H1 (cell line): ENCODE measurements around the gene MYOM1. TPM values are rescaled to one million over a fixed set of nuclear protein-coding genes. Genes with fewer than 3 reads are reported as not detected.

ENCODE experiments used
- CTCF ChIA-PET: fragments of 300-600 bp; sonication (Branson Sonifier 250); formaldehyde crosslinking; loops from one replicate; lab custom pipeline; 2021; ENCODE audit not compliant: partially characterized antibody; lab: Charles Lee
- POLR2A ChIA-PET: fragments of 300-600 bp; sonication (Branson Sonifier 250); formaldehyde crosslinking; loops from one replicate; lab custom pipeline; 2021; ENCODE audit warnings: inconsistent platforms; ENCODE audit not compliant: partially characterized antibody; lab: Charles Lee
- DNase-seq, 2 experiments: peaks; one replicate each; pipeline versions ENCODE4 v3.0.0 to v3.0.0-alpha.2; 2010 to 2022; ENCODE audit warnings: low spot score in 2 of 2, low read depth in 1 of 2, mixed read lengths in 1 of 2
- FAIRE-seq: peaks from 2 replicates; lab custom pipeline; 2011; peaks lifted over from hg19 to GRCh38; lab: Jason Lieb, UNC
- H2AFZ ChIP-seq: 2 replicates; pipeline ENCODE4 v1.8.1; 2012; ENCODE audit warnings: low read length, inconsistent platforms
- H2AK5ac ChIP-seq: 2 replicates; pipeline ENCODE4 v1.6.1; 2013; ENCODE audit warnings: low read depth, low read length
- H2BK120ac ChIP-seq: replicated peaks from 2 replicates; pipeline ENCODE3; 2013; ENCODE audit warnings: low read depth, low read length, inconsistent platforms
- H2BK12ac ChIP-seq: 2 replicates; pipeline ENCODE4 v1.6.1; 2013; ENCODE audit warnings: low read depth, low read length
- H2BK15ac ChIP-seq: 2 replicates; pipeline ENCODE4 v1.6.1; 2013; ENCODE audit warnings: low read length
- H2BK20ac ChIP-seq: 2 replicates; pipeline ENCODE4 v1.6.1; 2013; ENCODE audit warnings: low read length
- H2BK5ac ChIP-seq: 2 replicates; pipeline ENCODE4 v1.6.1; 2013; ENCODE audit warnings: low read depth, low read length
- H3K14ac ChIP-seq: 2 replicates; pipeline ENCODE4 v1.6.1; 2013; ENCODE audit warnings: inconsistent platforms; ENCODE audit not compliant: insufficient read length
- H3K18ac ChIP-seq: 2 replicates; pipeline ENCODE4 v1.6.1; 2013; ENCODE audit warnings: low read length; ENCODE audit errors: extremely low read depth
- H3K23ac ChIP-seq: 2 replicates; pipeline ENCODE4 v1.6.1; 2013; ENCODE audit warnings: inconsistent platforms; ENCODE audit not compliant: insufficient read length
- H3K23me2 ChIP-seq: 2 replicates; pipeline ENCODE4 v1.6.1; 2013; ENCODE audit warnings: low read depth, low read length
- H3K27ac ChIP-seq: 2 replicates; pipeline ENCODE4 v1.6.1; 2011; ENCODE audit warnings: low read depth, low read length, inconsistent platforms
- H3K27me3 ChIP-seq, 4 experiments: replicated peaks in 1 of 4; 1 replicate in 1 of 4; 2 replicates in 3 of 4; pipeline versions ENCODE4 v1.6.1 to v1.8.1; 2011 to 2013; ENCODE audit warnings: low read length in 3 of 4, mild to moderate bottlenecking in 3 of 4, inconsistent platforms in 2 of 4, mixed read lengths in 2 of 4, moderate library complexity in 1 of 4; ENCODE audit not compliant: control insufficient read depth in 3 of 4, insufficient read depth in 3 of 4; ENCODE audit errors: extremely low read depth in 1 of 4
- H3K36me3 ChIP-seq, 4 experiments: 2 replicates each; pipeline versions ENCODE4 v1.6.1 to v1.8.1; 2011 to 2013; ENCODE audit warnings: mild to moderate bottlenecking in 4 of 4, low read length in 3 of 4, moderate library complexity in 2 of 4, control low read depth in 1 of 4, inconsistent platforms in 1 of 4; ENCODE audit not compliant: insufficient read depth in 4 of 4, control insufficient read depth in 2 of 4
- H3K4ac ChIP-seq: replicated peaks from 2 replicates; pipeline ENCODE3; 2013; ENCODE audit warnings: low read length, low read depth, mixed read lengths, inconsistent platforms; ENCODE audit not compliant: insufficient read length
- H3K4me1 ChIP-seq, 4 experiments: replicated peaks in 1 of 4; 1 replicate in 1 of 4; 2 replicates in 3 of 4; pipeline versions ENCODE4 v1.6.1 to v1.8.1; 2011 to 2013; ENCODE audit warnings: low read length in 3 of 4, inconsistent platforms in 2 of 4, mixed read lengths in 1 of 4; ENCODE audit not compliant: insufficient read depth in 4 of 4, control insufficient read depth in 3 of 4
- H3K4me2 ChIP-seq, 2 experiments: 2 replicates each; pipeline versions ENCODE4 v1.6.1 to v1.8.1; 2011 to 2013; ENCODE audit warnings: low read depth in 2 of 2, low read length in 2 of 2, control low read depth in 1 of 2, inconsistent platforms in 1 of 2, mild to moderate bottlenecking in 1 of 2; ENCODE audit not compliant: insufficient read depth in 1 of 2
- H3K4me3 ChIP-seq, 4 experiments: fragments of 200-600, 300-600 bp in 1 of 4; sonication (generic), shearing (Covaris generic), sonication (Bioruptor Twin) in 1 of 4; 2 replicates each; pipeline versions ENCODE4 v1.5.1 to v1.8.1; 2011 to 2016; ENCODE audit warnings: low read length in 4 of 4, low read depth in 3 of 4, control low read depth in 2 of 4, inconsistent platforms in 2 of 4, mild to moderate bottlenecking in 2 of 4, mixed read lengths in 1 of 4, moderate library complexity in 1 of 4; ENCODE audit not compliant: insufficient read depth in 2 of 4; ENCODE audit errors: extremely low read depth in 1 of 4
- H3K56ac ChIP-seq: replicated peaks from 2 replicates; pipeline ENCODE3; 2013; ENCODE audit warnings: low read depth, mild to moderate bottlenecking, mixed read lengths, low read length, inconsistent platforms; ENCODE audit not compliant: insufficient read length
- H3K79me1 ChIP-seq: 2 replicates; pipeline ENCODE4 v1.6.1; 2013; ENCODE audit warnings: low read depth, low read length, control low read depth
- H3K79me2 ChIP-seq, 2 experiments: 2 replicates each; pipeline versions ENCODE4 v1.6.1 to v1.8.1; 2012 to 2013; ENCODE audit warnings: low read length in 2 of 2, mild to moderate bottlenecking in 2 of 2, inconsistent platforms in 1 of 2; ENCODE audit not compliant: insufficient read depth in 2 of 2, control insufficient read depth in 1 of 2
- H3K9ac ChIP-seq, 4 experiments: replicated peaks in 1 of 4; 1 replicate in 1 of 4; 2 replicates in 3 of 4; pipeline versions ENCODE4 v1.6.1 to v1.8.1; 2011 to 2013; ENCODE audit warnings: low read depth in 3 of 4, low read length in 3 of 4, control low read depth in 2 of 4, mild to moderate bottlenecking in 2 of 4, moderate library complexity in 2 of 4, inconsistent platforms in 1 of 4; ENCODE audit errors: extremely low read depth in 1 of 4
- H3K9me3 ChIP-seq, 2 experiments: 2 replicates each; pipeline versions ENCODE4 v1.6.1 to v1.8.1; 2012 to 2013; ENCODE audit warnings: mild to moderate bottlenecking in 2 of 2, moderate library complexity in 2 of 2, control low read depth in 1 of 2, inconsistent platforms in 1 of 2, low read depth in 1 of 2, low read length in 1 of 2, mixed read lengths in 1 of 2; ENCODE audit not compliant: insufficient read depth in 2 of 2
- H4K20me1 ChIP-seq, 2 experiments: replicated peaks in 1 of 2; 2 replicates each; pipeline versions ENCODE3 to v1.8.1; 2011 to 2013; ENCODE audit warnings: inconsistent platforms in 2 of 2, low read length in 2 of 2, mild to moderate bottlenecking in 1 of 2; ENCODE audit not compliant: insufficient read depth in 2 of 2, control insufficient read depth in 1 of 2
- H4K5ac ChIP-seq: 2 replicates; pipeline ENCODE4 v1.6.1; 2013; ENCODE audit warnings: low read length, low read depth, mixed read lengths, inconsistent platforms; ENCODE audit not compliant: insufficient read length
- H4K8ac ChIP-seq: 2 replicates; pipeline ENCODE4 v1.8.0; 2013; ENCODE audit warnings: mild to moderate bottlenecking, moderate library complexity, low read length, inconsistent platforms; ENCODE audit not compliant: insufficient read depth; ENCODE audit errors: extremely low read depth
- H4K91ac ChIP-seq: replicated peaks from 2 replicates; pipeline ENCODE3; 2013; ENCODE audit warnings: low read length, mixed read lengths, inconsistent platforms; ENCODE audit not compliant: insufficient read length
- ASH2L ChIP-seq: fragments of 200-600, 300-600 bp; sonication (generic); IDR thresholded peaks from one replicate; pipeline ENCODE4 v1.7.1; 2017; ENCODE audit warnings: low read length
- ATF2 ChIP-seq: IDR thresholded peaks from 2 replicates; pipeline ENCODE4 v1.6.1; 2012; ENCODE audit warnings: low read length, inconsistent platforms
- CHD2 ChIP-seq: IDR thresholded peaks from 2 replicates; pipeline ENCODE4 v1.6.1; 2012; ENCODE audit warnings: low read length, improper control_type of control experiment
- POLR2AphosphoS5 ChIP-seq: IDR thresholded peaks from 2 replicates; pipeline ENCODE4 v1.6.1; 2011; ENCODE audit warnings: low read depth, low read length
- RAD21 ChIP-seq, 2 experiments: IDR thresholded peaks in 1 of 2; conservative IDR thresholded peaks in 1 of 2; 2 replicates each; pipeline ENCODE4 v1.6.1; 2011; ENCODE audit warnings: low read depth in 2 of 2, low read length in 2 of 2, improper control_type of control experiment in 1 of 2, inconsistent platforms in 1 of 2, mild to moderate bottlenecking in 1 of 2, moderate library complexity in 1 of 2
- RNF2 ChIP-seq: fragments of 200-900, 300-1000 bp; sonication (generic); IDR thresholded peaks from 2 replicates; pipeline ENCODE4 v1.7.1; 2016; ENCODE audit warnings: borderline replicate concordance, low read depth, mild to moderate bottlenecking, antibody characterized with exemption, low read length; ENCODE audit not compliant: poor library complexity, severe bottlenecking; ENCODE audit errors: missing control alignments
- SAP30 ChIP-seq: fragments of 300-600 bp; sonication (generic); IDR thresholded peaks from 2 replicates; pipeline ENCODE4 v1.7.1; 2012; ENCODE audit warnings: low read length, moderate library complexity, mild to moderate bottlenecking, inconsistent platforms; ENCODE audit not compliant: insufficient read depth, insufficient replicate concordance
- SIX5 ChIP-seq: IDR thresholded peaks from 2 replicates; pipeline ENCODE4 v1.6.1; 2011; ENCODE audit warnings: mild to moderate bottlenecking, low read depth, low read length
- TAF7 ChIP-seq: optimal IDR thresholded peaks from 2 replicates; pipeline ENCODE3; 2011; ENCODE audit warnings: low read depth, mild to moderate bottlenecking, inconsistent platforms, low read length, moderate library complexity, borderline replicate concordance
- TEAD4 ChIP-seq: IDR thresholded peaks from 2 replicates; pipeline ENCODE4 v1.6.1; 2012; ENCODE audit warnings: low read depth, low read length, inconsistent platforms, mixed read lengths
- WGBS, 2 experiments: shearing (Covaris generic) in 1 of 2; methylation state at CpG; one replicate each; pipeline versions ENCODE4 v1.1.6 to v1.1.7; 2013 to 2015; ENCODE audit warnings: low lambda C conversion rate in 2 of 2, mixed read lengths in 2 of 2, inconsistent platforms in 1 of 2, low coverage in 1 of 2, missing lambda C conversion rate in 1 of 2; ENCODE audit not compliant: insufficient replicate concordance in 2 of 2, insufficient coverage in 1 of 2, insufficient read length in 1 of 2; ENCODE audit errors: extremely low coverage in 1 of 2, missing lambda C conversion rate in 1 of 2; 5-methylcytosine and 5-hydroxymethylcytosine counted together
- polyA plus RNA-seq, 7 experiments: library from polyadenylated mRNA; depleted of rRNA in 3 of 7; stranded (reverse) in 5 of 7; unstranded in 2 of 7; fragments of >200 nt in 5 of 7; fragments of 200-250 nt in 2 of 7; gene quantifications; 1 replicate in 5 of 7; 2 replicates in 1 of 7; 4 replicates in 1 of 7; pipeline versions ENCODE4 v1.2.1 to v1.2.3, GENCODE V29; 2011 to 2013; ENCODE audit warnings: missing spikeins in 2 of 7, mixed read lengths in 2 of 7
- total RNA-seq: library from RNA; stranded (reverse); fragmentation: NEBNext Ultra II Directional; extraction: Animal tissue kit (Norgen Biotek cat#: 25700); gene quantifications from 2 replicates; pipeline ENCODE4 v1.2.1, GENCODE V29; 2021
- TF ChIP-seq, protein P1 (sequence below): IDR thresholded peaks from 2 replicates; pipeline ENCODE4 v1.6.1; 2011; ENCODE audit warnings: low read depth, mild to moderate bottlenecking, low read length; ENCODE audit not compliant: insufficient read depth

The MYOM1 gene
- total and polyA plus RNA-seq, 2 of the 8 experiments (the other 6 are each of a cell fraction or from before 2014, with no cell fraction given) = 0.06 to 0.32 TPM

- no peak overlapping the region for H2AFZ ChIP-seq
- H3K4me3 ChIP-seq = no peak overlapping the region
- H3K23me2 ChIP-seq = no peaks in the 10 kb centered on the region
- no peak overlapping the region for H3K27ac ChIP-seq
- H2BK12ac ChIP-seq = no peak overlapping the region
- POLR2A ChIA-PET = no interaction called here
- H2BK5ac ChIP-seq = no peak overlapping the region
- CTCF ChIA-PET = interaction anchor here (1.4 to 2.5 kb wide), 2 partner anchors 33 to 102 kb away, joined by 3 to 7 read pairs; no protein-coding TSS in a partner anchor
- H4K5ac ChIP-seq = no peak overlapping the region
- H2BK120ac ChIP-seq = no peak overlapping the region
- H3K18ac ChIP-seq = no peak overlapping the region
- no peak overlapping the region for H3K56ac ChIP-seq
- H4K8ac ChIP-seq = peak overlapping the region; percentile 43; the same call in 1 of the 2 replicates
- DNase-seq (no peak), FAIRE-seq (no peak)
- 91% methylated on average over 5 of the region's 5 CpGs; no CpG with 5 or more reads in 1 of the 2 experiments for WGBS, 2 experiments
- no peak overlapping the region for H3K14ac ChIP-seq
- H3K36me3 ChIP-seq = no peaks in the 10 kb centered on the region
- no peak overlapping the region for H4K91ac ChIP-seq
- H3K4me2 ChIP-seq = no peak overlapping the region
- H2BK15ac ChIP-seq = no peak overlapping the region
- peaks cover 0 to 1% (median 0%) of the 10 kb centered on the region in 4 experiments; a peak in 1 of 7 replicates for H3K27me3 ChIP-seq
- H3K9ac ChIP-seq = no peak overlapping the region; a peak in 1 of 7 replicates
- peaks cover 0 to 5% (median 1%) of the 10 kb centered on the region in 4 experiments; a peak in 1 of 7 replicates for H3K4me1 ChIP-seq
- no peak overlapping the region for H2BK20ac ChIP-seq
- H2AK5ac ChIP-seq = no peak overlapping the region
- H3K79me1 ChIP-seq = no peaks in the 10 kb centered on the region
- H4K20me1 ChIP-seq = no peaks in the 10 kb centered on the region
- H3K4ac ChIP-seq = no peak overlapping the region
- no peaks in the 10 kb centered on the region for H3K79me2 ChIP-seq
- no peak overlapping the region for H3K23ac ChIP-seq
- H3K9me3 ChIP-seq = no peaks in the 10 kb centered on the region
- no peak for TF ChIP-seq CHD2
- no peak for TF ChIP-seq RAD21 (IDR thresholded peaks at IDR 0.05 in 1 of 2, conservative IDR thresholded peaks at IDR 0.05 in 1 of 2; ENCODE audit: low read depth in 2 of 2, low read length in 2 of 2)
- TF ChIP-seq POLR2AphosphoS5 = no peak
- no peak for TF ChIP-seq RNF2
- no peak for TF ChIP-seq SAP30
- TF ChIP-seq TEAD4 = no peak
- TF ChIP-seq ASH2L = no peak
- no peak for TF ChIP-seq SIX5
- TF ChIP-seq, protein P1, sequence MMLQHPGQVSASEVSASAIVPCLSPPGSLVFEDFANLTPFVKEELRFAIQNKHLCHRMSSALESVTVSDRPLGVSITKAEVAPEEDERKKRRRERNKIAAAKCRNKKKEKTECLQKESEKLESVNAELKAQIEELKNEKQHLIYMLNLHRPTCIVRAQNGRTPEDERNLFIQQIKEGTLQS = no peak
- no peak for TF ChIP-seq TAF7
- no peak for TF ChIP-seq ATF2
Observed at GRCh38 chr18:3095921-3096320, 123.8 kb downstream of the MYOM1 start.
